Left lung (tissue), 10 donors: ENCODE data around the gene SEBOX. TPM values are rescaled to one million over a fixed set of nuclear protein-coding genes. Genes with fewer than 3 reads are reported as not detected.

Source experiments
- ATAC-seq: fragments of 200-7000 bp; cut with Tn5 transposase; one replicate; pipeline ENCODE4 v1.9.1; 2020; ENCODE audit warnings: moderate library complexity
- DNase-seq, 4 donors: peaks; one replicate each; pipeline ENCODE4 v3.0.0-alpha.2; 2013 to 2020
- H3K27ac ChIP-seq, 2 donors: fragments of 200-600 bp; sonication (generic) in 1 of 2; one replicate each; pipeline versions ENCODE4 v1.5.0 to v1.8.0; 2020 to 2021
- H3K27me3 ChIP-seq, 2 donors: fragments of 200-600 bp; sonication (generic) in 1 of 2; one replicate each; pipeline versions ENCODE4 v1.5.0 to v1.8.0; 2020 to 2021
- H3K36me3 ChIP-seq, 2 donors: fragments of 200-600 bp; sonication (generic) in 1 of 2; one replicate each; pipeline versions ENCODE4 v1.5.0 to v1.8.0; 2020 to 2021
- H3K4me1 ChIP-seq, 2 donors: fragments of 200-600 bp; one replicate each; pipeline ENCODE4 v1.8.0; 2021
- H3K4me3 ChIP-seq, 2 donors: fragments of 200-600 bp; sonication (generic) in 1 of 2; one replicate each; pipeline versions ENCODE4 v1.5.0 to v1.8.0; 2020 to 2021; ENCODE audit warnings: mild to moderate bottlenecking in 1 of 2
- H3K9me3 ChIP-seq, 2 donors: fragments of 200-600 bp; sonication (generic) in 1 of 2; one replicate each; pipeline versions ENCODE4 v1.5.0 to v1.8.0; 2020 to 2021
- CTCF ChIP-seq, 2 donors: fragments of 200-600 bp; sonication (generic) in 1 of 2; IDR thresholded peaks; one replicate each; pipeline versions ENCODE4 v1.5.0 to v1.8.0; 2021; ENCODE audit warnings: antibody characterized with exemption in 2 of 2
- intact Hi-C, 2 donors: fragments of 100-400 bp; cut with DNase I; formaldehyde crosslinking; loops; one replicate each; pipeline versions ENCODE4 v1.11.2 to v1.14.2; 2022
- polyA plus RNA-seq, 6 donors: library from polyadenylated mRNA; unstranded; fragments of 120-200 nt; gene quantifications; one replicate each; pipeline ENCODE4 v1.2.1, GENCODE V29; 2013; ENCODE audit not compliant: insufficient read length in 6 of 6
- total RNA-seq, 2 donors: library from RNA; stranded (reverse); fragmentation: NEBNext Ultra II Directional; extraction: Animal tissue kit (Norgen Biotek cat#: 25700); gene quantifications; one replicate each; pipeline ENCODE4 v1.2.1, GENCODE V29; 2021
- donor health status: DM: no; HTN: yes; CAD: no.
- donor health status: DM: no; HTN: no; CAD: no.

Gene SEBOX
- total and polyA plus RNA-seq, 8 donors, result not detected

GRCh38 chr17:28385037-28385400, 20.0 kb upstream of the SEBOX start:
- H3K4me3 ChIP-seq, result peak overlapping the region; percentile 34 to 61
- intact Hi-C loops, result no loop called here
- H3K27me3 ChIP-seq, result peaks cover 0 to 34% of the 10 kb centered on the region in 2 donors
- H3K27ac ChIP-seq, result peak overlapping the region in 1 of 2 donors; percentile 63
- ATAC-seq, result peak; percentile 62
- DNase-seq, result peak in 1 of 4 donors; percentile 84
- no peak for TF ChIP-seq CTCF (IDR thresholded peaks at IDR 0.05)
- peaks cover 0 to 38% of the 10 kb centered on the region in 2 donors for H3K4me1 ChIP-seq
- no peaks in the 10 kb centered on the region for H3K9me3 ChIP-seq
- peaks cover 0 to 23% of the 10 kb centered on the region in 2 donors for H3K36me3 ChIP-seq

DNA sequence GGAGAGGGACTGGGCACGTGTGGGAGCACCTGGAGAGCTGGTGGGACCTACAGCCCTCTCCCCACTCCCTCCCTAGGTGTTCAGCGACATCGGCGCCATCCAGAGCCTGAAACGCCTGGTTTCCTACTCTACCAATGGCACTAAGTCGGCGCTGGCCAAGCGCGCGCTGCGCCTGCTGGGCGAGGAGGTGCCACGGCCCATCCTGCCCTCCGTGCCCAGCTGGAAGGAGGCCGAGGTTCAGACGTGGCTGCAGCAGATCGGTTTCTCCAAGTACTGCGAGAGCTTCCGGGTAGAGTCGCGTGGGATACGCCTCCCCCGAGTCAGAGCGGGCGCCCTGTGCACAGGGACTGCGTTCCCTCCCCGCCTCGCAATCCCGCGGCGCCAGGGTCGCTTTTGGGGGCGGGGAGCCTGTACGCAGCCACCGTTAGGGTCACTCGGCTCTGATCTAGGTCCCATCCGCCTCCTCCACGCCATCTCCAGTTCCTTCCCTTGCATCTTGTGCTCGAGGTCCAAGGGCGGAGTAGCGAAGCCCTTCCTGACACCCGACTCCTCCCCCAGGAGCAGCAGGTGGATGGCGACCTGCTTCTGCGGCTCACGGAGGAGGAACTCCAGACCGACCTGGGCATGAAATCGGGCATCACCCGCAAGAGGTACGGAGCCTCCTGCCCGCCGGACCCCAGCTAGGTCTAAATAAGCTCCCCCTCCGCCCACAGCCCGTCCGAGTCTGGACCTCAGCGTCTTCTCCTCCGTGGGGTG, 19.5 kb upstream of the SEBOX start:
- no peak for TF ChIP-seq CTCF (IDR thresholded peaks at IDR 0.05)
- DNase-seq (peak in 2 of 4 donors; percentile 83 to 90), ATAC-seq (peak; percentile 87)
- Histone ChIP-seq H3K36me3 (peaks cover 0 to 17% of the 10 kb centered on the region in 2 donors), H3K4me3 (peak overlapping the region; percentile 34 to 61), H3K27me3 (peaks cover 0 to 34% of the 10 kb centered on the region in 2 donors), H3K27ac (peak overlapping the region; percentile 48 to 63), H3K4me1 (peaks cover 0 to 38% of the 10 kb centered on the region in 2 donors), H3K9me3 (no peaks in the 10 kb centered on the region)
- intact Hi-C loops, result no loop called here

DNA sequence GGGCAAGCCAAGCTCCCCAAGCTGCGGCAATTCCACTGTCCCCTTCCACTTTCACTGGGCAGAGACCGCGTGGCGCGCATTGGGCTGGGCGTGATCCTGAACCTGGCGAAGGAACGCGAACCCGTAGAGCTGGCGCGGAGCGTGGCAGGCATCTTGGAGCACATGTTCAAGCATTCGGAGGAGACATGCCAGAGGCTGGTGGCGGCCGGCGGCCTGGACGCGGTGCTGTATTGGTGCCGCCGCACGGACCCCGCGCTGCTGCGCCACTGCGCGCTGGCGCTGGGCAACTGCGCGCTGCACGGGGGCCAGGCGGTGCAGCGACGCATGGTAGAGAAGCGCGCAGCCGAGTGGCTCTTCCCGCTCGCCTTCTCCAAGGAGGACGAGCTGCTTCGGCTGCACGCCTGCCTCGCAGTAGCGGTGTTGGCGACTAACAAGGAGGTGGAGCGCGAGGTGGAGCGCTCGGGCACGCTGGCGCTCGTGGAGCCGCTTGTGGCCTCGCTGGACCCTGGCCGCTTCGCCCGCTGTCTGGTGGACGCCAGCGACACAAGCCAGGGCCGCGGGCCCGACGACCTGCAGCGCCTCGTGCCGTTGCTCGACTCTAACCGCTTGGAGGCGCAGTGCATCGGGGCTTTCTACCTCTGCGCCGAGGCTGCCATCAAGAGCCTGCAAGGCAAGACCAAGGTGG, 16.3 kb upstream of the SEBOX start:
- DNase-seq, result peak in 1 of 4 donors; percentile 87
- intact Hi-C loops, result no loop called here
- no peak overlapping the region for H3K27ac ChIP-seq
- no peaks in the 10 kb centered on the region for H3K9me3 ChIP-seq
- no peaks in the 10 kb centered on the region for H3K36me3 ChIP-seq
- ATAC-seq, result peak; percentile 48
- peaks cover 0 to 38% of the 10 kb centered on the region in 2 donors for H3K4me1 ChIP-seq
- H3K4me3 ChIP-seq, result peak overlapping the region in 1 of 2 donors; percentile 24
- peak; percentile 16 to 19 for TF ChIP-seq CTCF (IDR thresholded peaks at IDR 0.05)
- H3K27me3 ChIP-seq, result peaks cover 0 to 34% of the 10 kb centered on the region in 2 donors

DNA sequence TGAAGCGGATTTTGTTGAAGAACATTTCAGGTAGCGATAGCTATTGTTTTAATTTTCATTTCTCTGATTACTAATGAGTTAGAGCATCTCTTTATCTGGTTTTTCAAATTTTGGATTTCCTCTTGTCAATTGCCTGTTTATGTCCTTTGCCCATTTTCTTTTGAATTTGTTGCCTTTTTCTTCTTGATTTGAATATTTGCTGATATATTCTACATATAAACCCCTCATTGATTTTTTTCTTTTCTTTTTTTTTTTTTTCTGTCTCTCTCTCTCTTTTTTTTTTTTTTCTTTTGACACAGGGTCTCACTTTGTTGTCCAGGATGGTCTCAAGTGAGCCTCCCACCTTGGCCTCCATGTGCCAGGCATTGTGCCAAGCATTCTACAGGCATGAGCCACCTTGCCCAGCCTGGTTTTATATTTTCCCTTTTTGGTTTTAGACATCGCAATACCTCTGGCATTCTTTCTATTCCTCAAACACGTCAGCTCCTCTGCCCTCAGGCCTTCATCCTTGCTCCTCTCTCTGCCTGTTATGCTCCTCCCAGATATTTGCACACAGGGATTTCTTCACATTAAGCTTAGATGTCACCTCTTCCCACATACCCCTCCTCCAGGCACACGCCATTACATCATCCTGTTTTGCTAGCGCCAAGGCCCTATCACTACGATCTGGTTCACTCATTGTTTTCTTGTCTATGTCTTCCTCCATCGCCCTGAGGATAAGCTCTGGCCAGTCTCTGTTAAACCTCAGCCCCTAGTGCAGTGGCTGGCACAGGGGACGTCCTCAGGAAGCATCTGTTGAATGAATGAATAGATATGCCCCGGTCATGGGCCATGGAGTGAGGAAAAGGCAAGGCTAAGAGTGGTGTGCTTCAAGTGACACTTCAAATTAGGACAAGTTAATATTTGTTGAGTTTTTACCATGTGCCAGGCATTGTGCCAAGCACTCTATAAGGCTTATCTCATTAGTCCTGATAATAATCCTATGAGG, 15.1 kb upstream of the SEBOX start:
- DNase-seq (no peak), ATAC-seq (peak; percentile 31)
- Histone ChIP-seq H3K4me3 (no peak overlapping the region), H3K27me3 (peaks cover 0 to 33% of the 10 kb centered on the region in 2 donors), H3K27ac (no peak overlapping the region), H3K9me3 (no peaks in the 10 kb centered on the region), H3K4me1 (peaks cover 0 to 32% of the 10 kb centered on the region in 2 donors), H3K36me3 (no peaks in the 10 kb centered on the region)
- intact Hi-C loops, result no loop called here
- no peak for TF ChIP-seq CTCF (IDR thresholded peaks at IDR 0.05)
